Astrocyte (in vitro differentiated cells and primary cell): ENCODE measurements around the gene DNAH1.

ENCODE experiments used
- CTCF ChIP-seq: IDR thresholded peaks from 2 replicates; pipeline ENCODE4 v1.5.1; 2011; ENCODE audit warnings: low read depth, mild to moderate bottlenecking, inconsistent platforms, low read length, moderate library complexity; ENCODE audit not compliant: insufficient read depth
- EZH2 ChIP-seq: IDR thresholded peaks from 2 replicates; pipeline ENCODE4 v1.6.1; 2012; ENCODE audit warnings: mild to moderate bottlenecking, low read length, inconsistent platforms; ENCODE audit not compliant: insufficient read depth

- TF ChIP-seq CTCF (no peak), EZH2 (no peak)
These were observed 129.0 kb downstream of the DNAH1 start, which contains the start of gene SEMA3G for GRCh38 chr3:52444860-52445793.
